Calu3 (cell line): Measurements from ENCODE around the gene SNRNP35. TPM values are rescaled to one million over a fixed set of nuclear protein-coding genes. Genes with fewer than 3 reads are reported as not detected.
"Not testable (repeated sequence)": the region's sequence is repeated elsewhere in the genome, so short reads cannot be mapped to it uniquely, and the experiment has no call there.

ENCODE experiments used
- BruUV-seq: library from RNA; stranded (reverse); fragments of 400-500 nt; replicated peaks from 2 replicates; lab custom pipeline; 2021; lab: Mats Ljungman, UMichigan
- CTCF ChIA-PET: fragments of 300-600 bp; sonication (Branson Sonifier 250); formaldehyde crosslinking; loops from one replicate; lab custom pipeline; 2022; ENCODE audit warnings: antibody characterized with exemption; lab: Charles Lee
- DNase-seq: peaks from one replicate; pipeline ENCODE4 v3.0.0; 2022
- H3K27ac Mint-ChIP-seq: one replicate; pipeline ENCODE4 v1.8.0; 2022; ENCODE audit warnings: mixed read lengths; ENCODE audit not compliant: unreplicated experiment
- H3K27me3 Mint-ChIP-seq: one replicate; pipeline ENCODE4 v1.8.0; 2022; ENCODE audit warnings: mixed read lengths; ENCODE audit not compliant: unreplicated experiment
- H3K36me3 Mint-ChIP-seq: one replicate; pipeline ENCODE4 v1.8.0; 2022; ENCODE audit warnings: mild to moderate bottlenecking, moderate library complexity, mixed read lengths; ENCODE audit not compliant: insufficient read depth, unreplicated experiment
- H3K4me1 Mint-ChIP-seq: one replicate; pipeline ENCODE4 v1.8.0; 2022; ENCODE audit warnings: mild to moderate bottlenecking, low read depth, mixed read lengths; ENCODE audit not compliant: unreplicated experiment
- H3K4me3 Mint-ChIP-seq: one replicate; pipeline ENCODE4 v1.8.0; 2022; ENCODE audit warnings: mild to moderate bottlenecking, low read depth, moderate library complexity, mixed read lengths; ENCODE audit not compliant: unreplicated experiment
- H3K9me3 Mint-ChIP-seq: one replicate; pipeline ENCODE4 v1.8.0; 2022; ENCODE audit warnings: low read depth, mixed read lengths; ENCODE audit not compliant: unreplicated experiment
- CTCF ChIP-seq: fragments of 200-600 bp; IDR thresholded peaks from one replicate; pipeline ENCODE4 v1.8.0; 2022; ENCODE audit warnings: antibody characterized with exemption; ENCODE audit not compliant: unreplicated experiment
- intact Hi-C: fragments of 100-400 bp; cut with micrococcal nuclease; formaldehyde crosslinking; loops from one replicate; pipeline ENCODE4 v1.10.0; 2022; ENCODE audit not compliant: unreplicated experiment
- total RNA-seq: library from RNA; stranded (reverse); gene quantifications from 2 replicates; pipeline ENCODE4 v1.2.3, GENCODE V29; 2022

The SNRNP35 gene
- total RNA-seq, 1 experiment from 2014 or later, result 34.9 TPM

GRCh38 chr12:123490089-123490488, 32.1 kb downstream of the SNRNP35 start:
- no peaks in the 10 kb centered on the region for H3K4me1 Mint-ChIP-seq
- H3K27ac Mint-ChIP-seq, result no peak overlapping the region
- H3K4me3 Mint-ChIP-seq, result no peak overlapping the region
- CTCF ChIA-PET, result interaction anchor here (0.5 kb wide), 1 partner anchor 38 kb away, joined by 4 read pairs; no protein-coding TSS in a partner anchor
- intact Hi-C loops, result no loop called here
- no peaks in the 10 kb centered on the region for H3K27me3 Mint-ChIP-seq
- H3K36me3 Mint-ChIP-seq, result peaks cover 5% of the 10 kb centered on the region
- TF ChIP-seq CTCF, result no peak
- DNase-seq, result no peak
- no TSS peak for BruUV-seq
- no peaks in the 10 kb centered on the region for H3K9me3 Mint-ChIP-seq

- BruUV-seq, result no TSS peak
- Mint-ChIP-seq H3K4me1 (no peaks in the 10 kb centered on the region), H3K4me3 (no peak overlapping the region), H3K36me3 (peaks cover 5% of the 10 kb centered on the region), H3K9me3 (no peaks in the 10 kb centered on the region), H3K27me3 (no peaks in the 10 kb centered on the region), H3K27ac (no peak overlapping the region)
- CTCF ChIA-PET, result no interaction called here
- intact Hi-C loops, result no loop called here
- no peak for DNase-seq
- TF ChIP-seq CTCF, result no peak
These were observed 33.1 kb downstream of the SNRNP35 start for GRCh38 chr12:123491056-123491455.

- peaks cover 5% of the 10 kb centered on the region for H3K36me3 Mint-ChIP-seq
- H3K4me1 Mint-ChIP-seq, result no peaks in the 10 kb centered on the region
- H3K27me3 Mint-ChIP-seq, result no peaks in the 10 kb centered on the region
- BruUV-seq, result no TSS peak
- no peak for DNase-seq
- H3K27ac Mint-ChIP-seq, result no peak overlapping the region
- no peaks in the 10 kb centered on the region for H3K9me3 Mint-ChIP-seq
- TF ChIP-seq CTCF, result no peak
- intact Hi-C loops, result no loop called here
- no peak overlapping the region for H3K4me3 Mint-ChIP-seq
- CTCF ChIA-PET, result no interaction called here
These were observed 33.5 kb downstream of the SNRNP35 start for GRCh38 chr12:123491481-123491880.

- DNase-seq, H3K9me3 Mint-ChIP-seq, H3K27me3 Mint-ChIP-seq, intact Hi-C loops, H3K36me3 Mint-ChIP-seq, H3K4me1 Mint-ChIP-seq, CTCF ChIA-PET, H3K27ac Mint-ChIP-seq, BruUV-seq, H3K4me3 Mint-ChIP-seq: not testable (repeated sequence)
These were observed 34.5 kb downstream of the SNRNP35 start for GRCh38 chr12:123492339-123493039.

GRCh38 chr12:123494124-123494851, 36.3 kb downstream of the SNRNP35 start:
- peaks cover 5% of the 10 kb centered on the region for H3K36me3 Mint-ChIP-seq
- no peaks in the 10 kb centered on the region for H3K4me1 Mint-ChIP-seq
- no peak overlapping the region for H3K27ac Mint-ChIP-seq
- no peaks in the 10 kb centered on the region for H3K27me3 Mint-ChIP-seq
- intact Hi-C loops, result no loop called here
- CTCF ChIA-PET, result interaction anchor here (0.7 to 1.0 kb wide), 2 partner anchors 25 to 331 kb away, joined by 3 read pairs; no protein-coding TSS in a partner anchor
- H3K4me3 Mint-ChIP-seq, result no peak overlapping the region
- no peak for DNase-seq
- no peak for TF ChIP-seq CTCF
- BruUV-seq, result no TSS peak
- H3K9me3 Mint-ChIP-seq, result peaks cover 3% of the 10 kb centered on the region
